ENCODE data around the gene BNIP3.
"Not testable (repeated sequence)": the region's sequence is repeated elsewhere in the genome, so short reads cannot be mapped to it uniquely, and the experiment has no call there.

The BNIP3 gene

GRCh38 chr10:131977323-131978096 is 4.2 kb downstream of the BNIP3 start:
- no peak for DNase-seq (ENCODE audit: low read depth in 2 of 2)

GRCh38 chr10:131975796-131976195 is 5.9 kb downstream of the BNIP3 start:
- no peak for DNase-seq (ENCODE audit: low read depth in 2 of 2)

- no peak for DNase-seq (ENCODE audit: low read depth in 2 of 2)
These were observed 6.7 kb downstream of the BNIP3 start for GRCh38 chr10:131975003-131975402.

- no peak for DNase-seq (ENCODE audit: low read depth in 2 of 2)
These were observed 7.5 kb downstream of the BNIP3 start for GRCh38 chr10:131974034-131974817.

- no peak for DNase-seq (ENCODE audit: low read depth in 2 of 2)
These were observed 8.4 kb downstream of the BNIP3 start for GRCh38 chr10:131973160-131973951.

- DNase-seq (ENCODE audit: low read depth in 2 of 2), result peak in 1 of 2 donors; percentile 15
These were observed 9.2 kb downstream of the BNIP3 start for GRCh38 chr10:131972474-131973071.

- no peak for DNase-seq (ENCODE audit: low read depth in 2 of 2)
These were observed 10.1 kb downstream of the BNIP3 start for GRCh38 chr10:131971591-131971990.

GRCh38 chr10:131970946-131971345 is 10.8 kb downstream of the BNIP3 start:
- DNase-seq (ENCODE audit: low read depth in 2 of 2), result no peak

- no peak for DNase-seq (ENCODE audit: low read depth in 2 of 2)
These were observed 12.8 kb downstream of the BNIP3 start for GRCh38 chr10:131968949-131969348.

GRCh38 chr10:131964298-131964697 is 17.4 kb downstream of the BNIP3 start:
- DNase-seq (ENCODE audit: low read depth in 2 of 2), result no peak

- no peak for DNase-seq (ENCODE audit: low read depth in 2 of 2)
These were observed 17.9 kb downstream of the BNIP3 start for GRCh38 chr10:131963811-131964210.

- DNase-seq (ENCODE audit: low read depth in 2 of 2), result no peak
These were observed 18.4 kb downstream of the BNIP3 start for GRCh38 chr10:131963350-131963749.

- no peak for DNase-seq (ENCODE audit: low read depth in 2 of 2)
These were observed 19.7 kb downstream of the BNIP3 start for GRCh38 chr10:131961777-131962662.

GRCh38 chr10:131961047-131961776 is 20.5 kb downstream of the BNIP3 start:
- no peak for DNase-seq (ENCODE audit: low read depth in 2 of 2)

- no peak for DNase-seq (ENCODE audit: low read depth in 2 of 2)
These were observed 21.1 kb downstream of the BNIP3 start for GRCh38 chr10:131960631-131961046.

- no peak for DNase-seq (ENCODE audit: low read depth in 2 of 2)
These were observed 21.9 kb downstream of the BNIP3 start for GRCh38 chr10:131959841-131960240.

GRCh38 chr10:131955591-131956340 is 26.0 kb downstream of the BNIP3 start:
- no peak for DNase-seq (ENCODE audit: low read depth in 2 of 2)

- DNase-seq (ENCODE audit: low read depth in 2 of 2), result no peak
These were observed 27.3 kb downstream of the BNIP3 start for GRCh38 chr10:131954356-131954965.

GRCh38 chr10:131949908-131950307 is 31.8 kb downstream of the BNIP3 start:
- DNase-seq (ENCODE audit: low read depth in 2 of 2), result not testable (repeated sequence)

Data from stimulated activated CD4-positive, alpha-beta T cell treated with anti-CD3 and anti-CD28 coated beads, Interleukin-4, amount 100 ng/mL, for 48 hours (primary cell).